HEK293 (cell line): ENCODE data around the gene CACNA1B.

Source experiments
- KLF9 ChIP-seq: fragments of 450-650 bp; formaldehyde crosslinking; IDR thresholded peaks from 2 replicates; pipeline ENCODE4 v1.5.1; 2016; ENCODE audit warnings: missing biosample characterization, missing genetic modification characterization, low read depth
- ZBTB7A ChIP-seq: fragments of 450-650 bp; formaldehyde crosslinking; IDR thresholded peaks from 2 replicates; pipeline ENCODE4 v1.5.1; 2016; ENCODE audit warnings: low read depth, missing biosample characterization, missing genetic modification characterization
- ZNF133 ChIP-seq: fragments of 450-650 bp; formaldehyde crosslinking; IDR thresholded peaks from 2 replicates; pipeline ENCODE4 v1.5.1; 2016; ENCODE audit warnings: missing biosample characterization, missing genetic modification characterization
- ZNF146 ChIP-seq: fragments of 450-650 bp; formaldehyde crosslinking; IDR thresholded peaks from 2 replicates; pipeline ENCODE4 v1.5.1; 2016; ENCODE audit warnings: missing biosample characterization, missing genetic modification characterization
- TF ChIP-seq, protein P1 (sequence below): fragments of 450-650 bp; formaldehyde crosslinking; IDR thresholded peaks from 2 replicates; pipeline ENCODE4 v1.5.1; 2016; ENCODE audit warnings: missing biosample characterization, missing genetic modification characterization

- TF ChIP-seq ZNF133 (tag by site-specific recombination) (no peak), KLF9 (tag by site-specific recombination) (no peak), ZNF146 (tag by site-specific recombination) (no peak), ZBTB7A (no peak)
- TF ChIP-seq, protein P1, sequence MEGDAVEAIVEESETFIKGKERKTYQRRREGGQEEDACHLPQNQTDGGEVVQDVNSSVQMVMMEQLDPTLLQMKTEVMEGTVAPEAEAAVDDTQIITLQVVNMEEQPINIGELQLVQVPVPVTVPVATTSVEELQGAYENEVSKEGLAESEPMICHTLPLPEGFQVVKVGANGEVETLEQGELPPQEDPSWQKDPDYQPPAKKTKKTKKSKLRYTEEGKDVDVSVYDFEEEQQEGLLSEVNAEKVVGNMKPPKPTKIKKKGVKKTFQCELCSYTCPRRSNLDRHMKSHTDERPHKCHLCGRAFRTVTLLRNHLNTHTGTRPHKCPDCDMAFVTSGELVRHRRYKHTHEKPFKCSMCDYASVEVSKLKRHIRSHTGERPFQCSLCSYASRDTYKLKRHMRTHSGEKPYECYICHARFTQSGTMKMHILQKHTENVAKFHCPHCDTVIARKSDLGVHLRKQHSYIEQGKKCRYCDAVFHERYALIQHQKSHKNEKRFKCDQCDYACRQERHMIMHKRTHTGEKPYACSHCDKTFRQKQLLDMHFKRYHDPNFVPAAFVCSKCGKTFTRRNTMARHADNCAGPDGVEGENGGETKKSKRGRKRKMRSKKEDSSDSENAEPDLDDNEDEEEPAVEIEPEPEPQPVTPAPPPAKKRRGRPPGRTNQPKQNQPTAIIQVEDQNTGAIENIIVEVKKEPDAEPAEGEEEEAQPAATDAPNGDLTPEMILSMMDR = no peak
Observed at GRCh38 chr9:138095813-138096518, 218.4 kb downstream of the CACNA1B start.
